ENCODE data around the gene SH2D3C. TPM values are rescaled to one million over a fixed set of nuclear protein-coding genes. Genes with fewer than 3 reads are reported as not detected.

Gene SH2D3C
- total and polyA plus RNA-seq, 9 of the 15 experiments (the other 6 are each of a cell fraction or from before 2014, with no cell fraction given) = 0.03 to 1.2 (median 0.22) TPM; not detected in 1

- ATAC-seq (peak; percentile 92), FAIRE-seq (peak; percentile 32), DNase-seq (ENCODE audit: extremely low read depth in 1 of 4, low spot score in 3 of 4) (peak; percentile 88 to 98 (median 96))
- H3K4me3 ChIP-seq = peak within 1 kb of the TSS; percentile 97
- H3K9me3 ChIP-seq (replicated peaks; ENCODE audit: control insufficient read depth, insufficient read depth, low read depth, low read length) = no peaks in the 10 kb centered on the region
- peak within 1 kb of the TSS; percentile 91 for H3K4me2 ChIP-seq (ENCODE audit: insufficient read depth, low read length)
- 2% methylated on average over 43 of the region's 83 CpGs for WGBS (ENCODE audit: insufficient coverage, low coverage, missing lambda C conversion rate)
- H3K79me2 ChIP-seq (ENCODE audit: control insufficient read depth, insufficient read depth, low read length) = peaks cover 24% of the 10 kb centered on the region
- no peaks in the 10 kb centered on the region for H3K27me3 ChIP-seq (ENCODE audit: control insufficient read depth in 2 of 2, insufficient read depth in 2 of 2, low read length in 2 of 2)
- no TSS peak for BruUV-seq (replicated peaks)
- no peaks in the 10 kb centered on the region for H3K9me1 ChIP-seq (ENCODE audit: control insufficient read depth, insufficient read depth, low read length)
- peaks cover 17 to 28% of the 10 kb centered on the region in 2 experiments; a peak in 4 of 5 replicates for H3K4me1 ChIP-seq (replicated peaks in 1 of 2; ENCODE audit: control insufficient read depth in 2 of 2, insufficient read depth in 2 of 2, low read length in 2 of 2)
- H2AFZ ChIP-seq (ENCODE audit: low read depth, low read length) = peak within 1 kb of the TSS; percentile 99
- intact Hi-C loops (cut with micrococcal nuclease) = loop anchor here (5.0 kb wide), 1 partner anchor 69 kb away; no protein-coding TSS in a partner anchor
- in situ Hi-C loops (cut with MboI) = no loop called here
- H4K20me1 ChIP-seq (replicated peaks; ENCODE audit: control insufficient read depth, insufficient read depth, low read length) = no peaks in the 10 kb centered on the region
- CTCF ChIA-PET (ENCODE audit: low intra/inter-chr PET ratio) = interaction anchor here (0.6 to 1.8 kb wide), 2 partner anchors 10 to 17 kb away, joined by 3 to 6 read pairs; partner anchors contain the start of gene CDK9
- H3K36me3 ChIP-seq (ENCODE audit: control insufficient read depth, insufficient read depth, low read length) = peaks cover 37% of the 10 kb centered on the region; the same call in 2 of the 3 replicates
- peak within 1 kb of the TSS; percentile 91 for H3K27ac ChIP-seq (ENCODE audit: extremely low read depth, low read depth, low read length)
- H3K9ac ChIP-seq (ENCODE audit: insufficient read depth in 1 of 2, low read depth in 2 of 2, low read length in 2 of 2) = peak within 1 kb of the TSS; percentile 97 to 99
- POLR2A ChIA-PET = interaction anchor here (0.5 to 3.2 kb wide), 7 partner anchors 9 to 812 kb away, joined by 3 to 19 read pairs (median 4); no protein-coding TSS in a partner anchor
- no peak for TF ChIP-seq ZNF764 (CRISPR knock-in tag; IDR thresholded peaks at IDR 0.05; ENCODE audit: low read depth)
- TF ChIP-seq TFE3 (CRISPR knock-in tag; IDR thresholded peaks at IDR 0.05) = no peak
- TF ChIP-seq ZFP36 (IDR thresholded peaks at IDR 0.05; ENCODE audit: low read depth, low read length, partially characterized antibody) = no peak
- TF ChIP-seq NR2C2 (CRISPR knock-in tag; IDR thresholded peaks at IDR 0.05) = no peak
- 0 out of 2 replicates have a peak, but pooled peaks have one; percentile 32 for TF ChIP-seq NR2C2 (tag; IDR thresholded peaks at IDR 0.05)
- TF ChIP-seq MCM2 (IDR thresholded peaks at IDR 0.05; ENCODE audit: low read depth) = no peak
- TF ChIP-seq MTF1 (CRISPR knock-in tag; IDR thresholded peaks at IDR 0.05; ENCODE audit: borderline replicate concordance) = no peak
- no peak for TF ChIP-seq NR2F6 (CRISPR knock-in tag; IDR thresholded peaks at IDR 0.05)
- no peak for TF ChIP-seq CLOCK (CRISPR knock-in tag; IDR thresholded peaks at IDR 0.05; ENCODE audit: borderline replicate concordance)
- TF ChIP-seq ELF4 (CRISPR knock-in tag; IDR thresholded peaks at IDR 0.05) = no peak
- no peak for TF ChIP-seq CREBBP (IDR thresholded peaks at IDR 0.05; ENCODE audit: low read depth, low read length)
- TF ChIP-seq RNF219 (CRISPR knock-in tag; IDR thresholded peaks at IDR 0.05) = no peak
- no peak for TF ChIP-seq BMI1 (IDR thresholded peaks at IDR 0.05; ENCODE audit: low read length)
Measured at GRCh38 chr9:127802576-127803443, 24.3 kb upstream of the SH2D3C start, which contains the start of gene FPGS. Gene FPGS, plus strand, starts transcription at chr9:127802882. Its CDS starts 43 bp downstream, at chr9:127802925.

All from K562 (cell line).